Measurements from ENCODE around the gene NBAS.
"Not testable (repeated sequence)": the region's sequence is repeated elsewhere in the genome, so short reads cannot be mapped to it uniquely, and the experiment has no call there.

Gene NBAS

DNA sequence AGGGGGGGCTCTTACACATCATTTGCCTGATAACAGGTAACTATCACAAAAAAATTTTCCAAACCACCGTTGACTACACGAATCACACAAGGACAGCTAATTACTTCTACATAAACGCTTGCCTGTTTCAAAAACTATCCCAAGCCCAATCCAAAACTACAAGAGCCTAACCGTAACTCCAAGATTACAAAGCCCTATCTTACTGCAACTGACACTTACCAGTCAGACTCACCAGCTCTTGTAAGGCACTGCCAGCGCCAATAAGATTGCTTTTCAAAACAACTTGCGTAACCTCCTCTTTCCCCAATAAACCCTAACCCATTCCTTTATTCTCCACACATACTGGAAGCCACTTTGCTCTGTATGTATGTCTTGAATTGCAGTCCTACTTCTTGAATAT, 148.4 kb downstream of the NBAS start:
- DNase-seq (ENCODE audit: low read depth, low spot score), result no peak

DNA sequence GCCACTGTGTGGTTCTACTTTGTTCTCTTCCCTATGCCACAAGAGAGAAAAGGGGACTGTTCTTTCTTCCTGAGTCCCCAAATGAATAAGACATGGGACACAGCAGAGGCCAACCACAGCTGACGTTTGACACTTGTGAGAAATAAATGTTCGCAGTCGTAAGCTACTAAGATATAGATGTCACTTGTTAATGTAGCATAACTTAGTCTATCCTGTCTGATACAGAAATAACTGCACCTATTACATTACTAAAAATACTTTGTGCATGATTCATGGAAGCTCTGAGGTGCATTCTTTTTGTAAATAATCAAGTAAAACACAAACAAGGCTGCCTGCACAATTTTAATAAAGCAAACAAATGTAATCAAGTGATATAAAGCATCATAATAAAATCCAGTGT, 148.8 kb downstream of the NBAS start:
- no peak for DNase-seq (ENCODE audit: low read depth, low spot score)

DNA sequence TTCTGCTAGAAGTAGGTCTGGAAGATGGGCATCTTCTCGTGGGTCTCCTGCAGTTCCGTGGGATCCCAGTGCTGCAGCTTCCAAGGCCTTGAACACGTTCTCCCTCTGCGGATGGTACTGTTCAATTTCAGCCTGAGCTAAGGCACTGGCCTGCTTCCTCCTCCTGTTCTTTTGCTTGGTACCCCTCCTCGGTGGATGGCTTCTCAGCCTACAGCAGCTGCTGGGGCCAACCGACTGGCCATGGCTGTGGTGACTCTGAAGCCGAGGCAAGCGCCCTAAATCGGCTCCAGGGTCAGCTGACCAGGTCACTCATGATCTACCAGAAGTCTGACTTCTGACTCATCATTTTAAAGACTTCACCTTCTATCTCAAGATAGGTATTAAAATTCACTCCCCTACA, 150.2 kb downstream of the NBAS start:
- no peak for DNase-seq (ENCODE audit: low read depth, low spot score)

DNA sequence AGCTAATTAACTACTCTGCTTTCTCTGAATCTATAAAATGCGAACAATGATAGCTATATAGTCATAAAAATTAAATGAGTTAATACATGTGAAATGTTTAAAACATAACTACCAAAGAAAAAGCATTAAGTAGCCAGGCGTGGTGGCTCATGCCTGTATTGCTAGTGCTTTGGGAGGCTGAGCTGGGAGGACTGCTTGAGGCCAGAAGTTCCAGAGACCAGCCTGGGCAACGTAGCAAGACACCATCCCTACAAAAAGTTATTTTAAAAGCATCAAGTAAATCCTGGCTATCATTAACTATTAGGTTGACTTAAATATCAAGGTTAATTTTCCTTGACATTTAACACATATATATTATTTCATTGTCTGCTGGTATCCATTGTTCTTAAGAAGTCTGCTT, 152.4 kb downstream of the NBAS start:
- no peak for DNase-seq (ENCODE audit: low read depth, low spot score)

DNA sequence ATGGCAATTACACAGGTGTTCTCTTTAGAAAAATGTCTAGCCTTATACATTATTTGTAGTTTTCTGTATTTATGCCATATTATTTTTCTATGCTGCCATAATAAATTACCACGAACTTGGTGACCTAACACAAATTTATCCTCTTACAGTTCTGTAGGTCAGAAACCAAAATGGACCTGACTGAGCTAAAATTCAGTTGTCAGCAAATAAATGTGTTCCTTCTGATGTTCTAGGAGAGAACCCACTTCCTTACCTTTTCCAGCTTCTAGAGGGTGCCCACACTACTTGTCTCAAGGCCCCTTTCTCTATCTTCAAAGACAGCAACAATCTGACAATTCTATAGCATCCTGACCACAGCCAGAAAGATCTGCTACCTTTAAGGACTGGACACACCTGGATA, 153.5 kb downstream of the NBAS start:
- no peak for DNase-seq (ENCODE audit: low read depth, low spot score)

DNA sequence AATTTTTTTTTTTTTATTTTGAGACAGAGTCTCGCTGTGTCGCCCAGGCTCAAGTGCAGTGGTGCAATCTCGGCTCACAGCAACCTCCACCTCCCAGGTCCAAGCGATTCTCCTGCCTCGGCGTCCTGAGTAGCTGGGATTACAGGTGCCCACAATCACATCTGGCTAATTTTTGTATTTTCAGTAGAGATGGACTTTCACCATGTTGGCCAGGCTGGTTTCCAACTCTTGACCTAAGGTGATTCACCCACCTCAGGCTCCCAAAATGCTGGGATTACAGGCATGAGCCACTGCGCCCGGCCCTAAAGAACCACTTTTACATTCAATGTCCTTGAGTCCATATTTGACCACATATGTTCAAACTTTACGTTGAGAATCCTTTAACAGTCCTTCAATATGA, 156.6 kb downstream of the NBAS start:
- not testable (repeated sequence) for DNase-seq (ENCODE audit: low read depth, low spot score)

DNA sequence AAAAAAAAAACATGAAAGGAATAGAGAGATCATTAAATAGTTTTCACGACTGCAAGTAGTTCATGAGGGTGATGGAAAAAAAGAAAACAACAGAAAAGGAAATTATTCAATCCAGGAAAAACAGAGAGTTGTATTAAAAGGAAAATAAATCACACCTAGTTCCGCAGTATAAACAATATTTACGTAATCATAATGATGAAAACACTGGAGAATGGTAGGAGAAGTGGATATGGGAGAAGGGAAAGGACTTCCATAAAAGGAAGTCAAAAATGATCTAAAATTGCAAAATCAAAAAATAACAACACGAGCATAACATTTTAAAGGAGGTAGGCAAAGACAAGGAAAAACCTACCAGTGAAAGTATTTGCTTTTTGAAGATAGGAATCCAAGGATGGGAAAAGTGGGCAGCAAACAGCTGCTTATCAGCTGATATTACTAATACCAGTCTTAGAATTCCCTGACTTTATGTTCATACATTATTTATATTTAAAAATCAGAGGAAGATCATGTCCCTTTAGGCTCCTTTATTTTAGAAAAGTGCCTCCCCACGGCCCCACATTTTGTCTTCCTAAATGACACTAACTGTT, 160.8 kb downstream of the NBAS start:
- no peak for DNase-seq (ENCODE audit: low read depth, low spot score)

DNA sequence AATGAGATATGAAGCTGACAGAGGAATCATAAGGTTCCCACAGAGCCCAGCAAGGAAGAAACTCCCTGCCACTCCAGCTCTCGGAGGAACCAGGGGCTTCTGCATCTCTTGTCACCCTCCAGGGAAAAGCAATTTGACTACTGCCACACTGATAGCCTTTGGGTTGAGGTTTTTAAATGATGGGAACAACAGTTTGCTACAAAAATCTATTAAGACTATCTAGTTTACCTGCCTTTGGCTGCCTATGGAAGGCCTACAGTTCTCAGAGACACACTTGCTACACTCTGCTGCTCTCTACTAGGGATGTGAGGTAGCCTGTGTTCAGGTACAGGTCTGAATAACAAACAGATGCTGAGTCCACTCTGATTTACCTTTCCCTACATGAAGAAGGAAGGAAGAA, 161.9 kb downstream of the NBAS start:
- DNase-seq (ENCODE audit: low read depth, low spot score), result no peak

DNA sequence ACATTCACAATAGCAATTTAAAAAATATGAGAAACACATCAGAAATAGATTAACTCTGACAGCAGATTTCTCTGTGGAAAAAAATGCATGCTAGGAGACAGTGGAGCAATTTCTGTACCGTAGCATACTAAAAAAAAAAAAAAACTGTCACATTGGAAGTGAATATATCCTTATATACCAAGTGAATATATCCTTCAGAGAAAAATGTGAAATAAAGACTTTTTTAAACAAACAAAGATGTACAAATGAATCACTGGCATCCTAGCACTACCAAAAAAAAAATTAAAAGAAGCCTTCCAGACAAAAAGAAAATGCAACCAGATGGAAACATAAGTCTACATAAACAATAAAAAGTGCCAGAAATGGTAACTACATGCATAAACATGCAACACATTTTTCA, 169.4 kb downstream of the NBAS start:
- DNase-seq (ENCODE audit: low read depth, low spot score), result no peak

DNA sequence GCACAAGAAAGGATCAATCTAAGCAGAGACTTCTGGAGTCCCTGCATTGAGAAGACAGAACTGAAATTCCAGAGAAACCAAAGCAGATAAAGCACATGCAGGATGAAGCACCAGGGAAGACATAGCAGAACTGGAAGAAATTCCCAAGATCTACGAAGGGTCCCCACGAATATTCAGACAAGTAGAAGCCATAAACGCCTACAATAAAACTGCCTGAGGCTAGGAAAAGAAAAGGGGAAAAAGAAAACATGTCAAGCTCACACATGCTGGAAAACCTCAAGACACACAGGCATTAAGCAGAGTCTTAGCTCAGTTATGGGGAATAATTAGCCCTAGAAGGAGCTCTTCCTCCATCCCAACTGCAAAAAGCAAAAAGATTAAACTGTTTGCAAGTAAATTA, 171.2 kb downstream of the NBAS start:
- DNase-seq (ENCODE audit: low read depth, low spot score), result no peak

DNA sequence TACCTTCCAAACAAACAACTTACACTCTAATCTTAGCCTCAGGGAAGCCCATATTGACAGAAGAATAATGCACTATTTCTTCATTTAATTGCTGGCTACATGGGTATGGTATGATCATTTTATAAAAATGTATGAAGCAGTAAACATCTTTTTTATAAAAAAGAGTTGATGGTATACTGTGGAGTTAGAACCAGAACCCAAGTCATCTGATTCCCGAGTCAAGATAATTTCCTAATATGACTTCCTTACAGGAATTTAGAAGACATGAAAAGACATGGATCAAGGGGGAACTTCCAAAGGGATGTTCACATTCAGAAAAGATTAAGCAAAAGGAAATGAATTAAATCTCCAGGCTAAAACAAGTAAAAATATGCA, 171.8 kb downstream of the NBAS start:
- DNase-seq (ENCODE audit: low read depth, low spot score), result no peak

DNA sequence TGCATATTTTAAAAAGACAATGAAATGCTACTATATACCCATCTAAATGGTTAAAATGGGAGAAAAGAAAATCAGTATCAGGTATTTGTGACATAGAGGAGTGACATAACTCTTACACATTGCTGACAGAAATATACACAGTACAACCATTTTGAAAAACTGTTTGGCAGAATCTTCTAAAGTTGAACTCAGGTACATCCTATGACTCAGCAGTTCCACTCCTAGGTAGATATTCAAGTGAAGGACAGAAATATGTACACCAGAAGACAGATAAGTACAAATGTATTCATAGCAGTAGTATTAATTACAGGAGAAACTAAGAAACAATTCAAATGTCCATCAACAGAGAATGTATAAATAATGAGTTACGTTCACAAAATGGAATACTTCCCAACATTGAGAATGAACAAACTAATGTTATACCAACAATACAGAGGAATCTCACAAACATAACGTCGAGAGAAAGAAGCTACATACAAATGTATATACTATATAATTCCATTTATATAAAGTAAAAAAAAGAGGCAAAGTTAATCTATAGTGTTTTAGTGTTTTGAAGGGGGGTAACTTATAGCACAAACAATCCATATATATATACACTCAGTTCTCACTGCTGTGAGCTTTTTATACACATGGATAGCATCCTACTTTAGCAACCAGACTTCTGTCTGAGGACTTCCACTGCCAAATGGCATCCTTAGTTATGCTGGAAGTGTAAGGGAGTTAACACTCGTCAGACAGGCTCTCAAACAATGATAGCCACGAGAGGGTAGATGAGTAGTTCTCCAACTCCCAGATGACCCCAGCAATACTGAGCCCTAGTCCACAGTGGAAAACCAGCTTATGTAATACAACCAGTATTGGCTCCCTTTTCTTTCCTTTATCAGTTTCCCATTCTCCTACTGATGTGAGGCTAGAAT, 172.5 kb downstream of the NBAS start:
- no peak for DNase-seq (ENCODE audit: low read depth, low spot score)

DNA sequence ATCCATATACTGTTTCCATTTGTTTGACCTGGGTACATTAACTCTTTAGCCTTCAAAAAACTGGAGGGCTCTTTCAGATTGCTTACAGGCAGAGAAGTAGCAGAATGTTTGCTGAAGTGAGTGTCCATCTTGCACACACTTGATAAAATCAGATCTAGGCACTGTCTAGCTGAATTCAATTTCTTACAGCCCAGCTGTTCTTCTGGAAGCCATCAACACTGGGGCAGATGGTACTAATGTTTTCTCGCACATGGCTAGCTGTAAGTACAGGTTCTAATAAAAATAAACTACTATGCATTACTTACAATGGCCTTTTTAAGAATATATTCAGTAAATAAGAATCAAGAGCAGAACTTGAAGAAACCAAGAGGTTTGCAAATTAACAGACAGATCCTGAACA, 175.9 kb downstream of the NBAS start:
- no peak for DNase-seq (ENCODE audit: low read depth, low spot score)

DNA sequence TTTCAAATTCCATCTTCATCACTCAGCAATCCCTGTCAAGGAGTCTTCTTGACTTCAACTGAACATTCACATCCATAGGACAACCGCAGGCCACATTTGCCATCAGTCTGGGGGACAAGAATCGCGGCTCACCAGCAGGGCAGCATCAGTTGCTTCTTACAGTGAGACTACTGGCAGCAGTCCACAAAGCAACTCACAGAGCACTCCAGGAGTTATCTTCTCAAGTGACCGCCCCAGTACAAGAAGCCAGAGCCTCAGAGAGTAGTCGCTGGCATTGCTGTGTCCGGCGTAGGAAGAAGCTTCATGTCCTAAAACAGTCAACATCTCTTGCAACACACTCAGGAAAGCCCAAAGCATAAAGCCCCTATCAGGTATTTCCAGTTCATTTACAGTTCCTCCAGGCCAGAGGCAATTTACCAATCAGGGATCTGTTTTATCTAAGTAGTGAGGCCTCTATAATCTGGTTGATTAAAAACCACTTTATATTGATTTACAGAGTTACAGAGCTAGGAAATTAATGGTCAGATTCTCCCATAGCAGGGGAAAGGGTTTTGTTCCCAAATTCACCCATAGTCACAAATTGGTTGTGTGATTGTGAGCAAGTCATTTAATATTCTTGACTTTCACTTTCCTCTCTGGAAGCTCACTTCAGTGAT, 177.3 kb downstream of the NBAS start:
- no peak for DNase-seq (ENCODE audit: low read depth, low spot score)

DNA sequence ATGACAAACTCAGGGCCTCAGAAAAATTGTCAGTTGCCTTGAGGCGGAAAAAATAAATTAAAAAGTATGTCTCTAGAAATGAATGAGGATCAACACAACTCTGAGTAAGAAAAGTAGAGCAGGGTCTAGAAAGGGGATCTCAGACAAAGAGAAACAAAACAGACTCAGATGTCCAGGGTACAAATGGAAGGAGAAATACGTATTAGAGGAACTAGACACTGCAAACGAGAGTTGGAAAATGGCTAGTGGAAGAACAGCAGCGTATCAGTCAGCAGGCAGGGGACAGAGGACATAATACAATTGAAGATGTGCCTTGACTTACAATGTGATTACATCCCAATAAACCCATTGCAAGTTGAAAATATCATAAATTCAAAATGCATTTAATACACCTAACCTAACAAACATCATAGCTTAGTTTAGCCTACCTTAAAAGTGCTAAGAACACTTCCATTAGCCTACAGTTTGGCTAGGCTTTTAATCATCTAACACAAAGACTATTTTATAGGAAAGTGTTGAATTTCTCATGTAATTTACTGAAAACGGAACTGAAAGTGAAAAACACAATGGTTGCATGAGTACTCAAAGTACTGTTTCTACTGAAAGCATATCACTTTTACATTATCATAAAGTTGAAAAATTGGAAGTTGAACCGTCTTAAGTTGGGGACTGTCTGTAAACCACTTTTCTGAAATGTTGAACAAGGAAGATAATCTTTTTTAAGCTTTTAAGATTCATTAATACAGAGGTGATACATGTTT, 182.8 kb downstream of the NBAS start:
- DNase-seq (ENCODE audit: low read depth, low spot score), result no peak

DNA sequence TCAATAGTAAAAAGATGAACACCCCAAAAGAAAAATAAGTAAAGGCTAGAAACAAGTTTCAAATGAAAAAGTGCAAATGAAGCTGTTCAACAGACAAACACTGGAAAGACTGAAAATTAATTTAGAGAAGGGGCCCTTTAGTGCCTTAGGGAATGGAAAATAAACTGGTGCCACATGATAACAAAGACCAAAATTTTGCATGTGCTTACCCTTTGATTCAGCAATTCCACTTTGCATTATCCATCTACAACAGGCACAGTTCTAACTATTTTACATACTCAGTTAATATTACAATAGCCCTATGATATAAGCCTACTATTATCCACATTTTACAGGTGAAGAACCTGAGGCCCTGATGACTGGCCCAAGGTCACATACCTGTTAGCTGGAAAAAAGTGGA, 183.9 kb downstream of the NBAS start:
- no peak for DNase-seq (ENCODE audit: low read depth, low spot score)

DNA sequence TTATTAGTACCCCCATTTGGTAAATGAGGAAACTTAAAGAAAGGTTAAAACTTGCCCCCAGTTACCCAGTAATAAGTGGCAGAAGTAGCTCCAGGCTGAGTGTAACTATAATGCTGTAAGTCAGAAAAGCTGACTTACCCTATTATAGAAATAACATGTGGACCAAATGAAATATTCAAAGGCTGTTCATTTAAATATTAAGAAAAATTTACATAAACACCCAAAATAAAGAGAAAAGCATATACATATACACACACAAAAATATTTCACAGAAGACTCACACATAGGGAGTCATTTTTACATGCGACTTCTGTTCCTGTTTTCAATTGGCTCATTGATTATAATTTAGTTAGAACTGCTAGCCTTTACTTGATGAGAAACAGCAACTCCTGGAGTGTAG, 189.1 kb downstream of the NBAS start:
- DNase-seq (ENCODE audit: low read depth, low spot score), result no peak

DNA sequence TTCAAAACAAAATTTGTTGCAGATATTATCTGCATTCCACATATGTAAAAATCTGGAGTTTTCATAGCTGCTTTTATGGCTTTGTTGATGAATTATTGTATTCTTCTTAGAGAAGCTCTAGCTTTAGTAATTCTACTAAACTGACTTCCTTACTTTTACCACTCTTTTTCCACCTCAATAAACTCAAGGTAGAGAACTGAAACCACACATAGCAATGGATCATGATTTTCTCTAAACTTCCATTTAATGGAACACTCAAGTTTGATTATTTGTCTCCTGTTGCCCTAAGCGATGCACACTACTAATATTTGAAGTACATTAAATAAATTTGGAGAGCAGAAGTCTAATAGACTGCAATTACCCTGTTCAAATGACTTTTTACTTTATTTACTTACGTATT, 192.0 kb downstream of the NBAS start:
- DNase-seq (ENCODE audit: low read depth, low spot score), result no peak

DNA sequence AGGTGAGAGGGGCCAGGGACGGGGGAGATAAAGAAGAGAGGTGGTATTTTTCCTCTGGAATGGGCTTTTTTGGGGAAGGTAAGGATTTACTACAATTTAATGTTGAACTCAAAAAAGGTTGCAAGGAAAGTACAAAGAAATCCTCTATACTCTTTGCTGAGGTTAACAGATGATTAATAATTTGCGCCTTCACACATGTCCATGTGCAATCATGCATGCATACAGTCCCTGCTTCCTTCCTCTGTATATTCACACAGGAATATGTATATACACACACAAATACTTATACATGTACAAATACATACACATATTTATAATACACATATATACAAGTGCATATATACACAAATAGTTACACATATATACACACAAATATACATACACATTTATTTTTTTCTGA, 193.4 kb downstream of the NBAS start:
- DNase-seq (ENCODE audit: low read depth, low spot score), result no peak

DNA sequence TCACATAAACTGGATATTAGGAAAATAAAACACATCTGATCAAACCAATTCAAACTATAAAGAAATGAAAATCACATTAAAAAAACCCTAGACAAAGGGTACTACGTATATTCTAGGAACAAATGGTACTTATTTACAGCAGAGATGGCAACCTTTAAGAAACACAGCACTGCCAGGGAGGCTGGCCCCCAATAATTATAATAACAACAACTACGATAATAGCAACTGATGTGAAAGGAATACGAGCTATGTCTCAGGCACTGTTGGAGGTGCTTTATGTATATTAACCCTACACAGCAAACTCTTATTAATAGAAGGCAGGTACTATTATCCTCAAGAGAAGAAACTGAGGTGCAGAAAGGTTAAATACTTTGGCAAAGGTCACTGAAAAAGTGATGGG, 193.9 kb downstream of the NBAS start:
- DNase-seq (ENCODE audit: low read depth, low spot score), result no peak

DNA sequence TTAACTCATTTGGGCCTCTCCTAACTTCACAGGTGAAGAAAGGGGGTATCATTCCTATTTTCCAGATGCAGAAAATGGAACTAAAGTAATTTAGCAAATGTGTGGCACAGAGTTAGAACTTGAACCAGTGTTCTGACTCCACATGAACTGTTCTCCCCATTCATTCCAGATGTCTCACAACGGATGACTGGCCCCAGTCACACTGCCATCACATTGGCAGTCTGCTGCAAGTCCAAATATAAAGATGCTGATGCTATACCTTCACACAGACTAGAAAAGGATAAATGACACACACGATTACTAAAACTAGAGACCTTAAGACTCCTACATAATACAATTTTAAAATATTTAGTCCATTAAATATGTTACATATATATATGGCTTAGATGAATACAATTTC, 195.7 kb downstream of the NBAS start:
- no peak for DNase-seq (ENCODE audit: low read depth, low spot score)

DNA sequence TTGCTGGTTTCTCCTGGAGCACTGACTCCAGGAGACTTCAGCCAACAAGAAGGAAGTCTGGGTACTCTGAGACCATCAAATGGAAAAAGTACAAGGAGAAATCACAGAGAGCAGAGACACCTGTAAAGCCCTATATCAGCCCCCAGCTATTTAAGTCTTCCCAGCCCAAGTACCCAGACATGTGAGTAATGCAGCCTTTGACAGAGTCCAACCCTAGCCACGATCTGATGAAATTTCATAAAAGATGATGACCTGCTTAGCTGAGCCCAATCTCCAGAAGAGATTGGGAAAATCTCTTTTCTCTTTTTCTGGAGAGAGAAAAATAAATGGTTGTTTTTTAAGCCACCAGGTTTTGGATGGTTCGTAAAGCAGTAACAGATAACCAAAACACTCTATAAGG, 196.6 kb downstream of the NBAS start:
- DNase-seq (ENCODE audit: low read depth, low spot score), result no peak
